K562 (cell line): Measurements from ENCODE around the gene PDE3A. TPM values are rescaled to one million over a fixed set of nuclear protein-coding genes. Genes with fewer than 3 reads are reported as not detected.
A peak's percentile ranks its signal among the peaks of the same experiment; 100 is the strongest.

Source experiments
- ATAC-seq: fragments of 200-7000 bp; cut with Tn5 transposase; 3 replicates; pipeline ENCODE4 v1.9.1; 2020; ENCODE audit warnings: moderate library complexity
- Bru-seq: library from RNA; stranded (reverse); fragments of 400-500 nt; gene quantifications from one replicate; lab custom pipeline; 2021; lab: Mats Ljungman, UMichigan
- BruChase-seq, 2 experiments: library from RNA; stranded (reverse); fragments of 400-500 nt; gene quantifications; one replicate each; lab custom pipeline; 2021; lab: Mats Ljungman, UMichigan
- BruUV-seq: library from RNA; stranded (reverse); fragments of 400-500 nt; replicated peaks from 2 replicates; lab custom pipeline; 2021; lab: Mats Ljungman, UMichigan
- CTCF ChIA-PET: fragments of 300-600 bp; formaldehyde crosslinking; extraction: SDS; loops from one replicate; lab custom pipeline; 2021; ENCODE audit warnings: low intra/inter-chr PET ratio; lab: Yijun Ruan, JAX
- POLR2A ChIA-PET: fragments of 300-600, 350-650 bp; sonication (Branson Sonifier 250); formaldehyde crosslinking; extraction: SDS; loops from one replicate; lab custom pipeline; 2021; ENCODE audit warnings: antibody characterized with exemption, inconsistent platforms; lab: Yijun Ruan, JAX
- DNase-seq, 4 experiments: peaks; one replicate each; pipeline versions ENCODE4 v3.0.0 to v3.0.0-alpha.2; 2011 to 2018; ENCODE audit warnings: low spot score in 3 of 4, mixed read lengths in 3 of 4; ENCODE audit errors: extremely low read depth in 1 of 4
- FAIRE-seq: peaks from 2 replicates; lab custom pipeline; 2011; peaks lifted over from hg19 to GRCh38; lab: Jason Lieb, UNC
- H2AFZ ChIP-seq: 2 replicates; pipeline ENCODE4 v1.6.0; 2011; ENCODE audit warnings: low read depth, low read length, control low read depth, inconsistent platforms
- H3K27ac ChIP-seq: fragments of 200-600 bp; 3 replicates; pipeline ENCODE4 v1.8.0; 2011; ENCODE audit warnings: low read depth, mild to moderate bottlenecking, control low read depth, inconsistent platforms, low read length, moderate library complexity, mixed read lengths; ENCODE audit errors: extremely low read depth
- H3K27me3 ChIP-seq, 2 experiments: fragments of 300-600 bp in 1 of 2; 2 replicates in 1 of 2; 3 replicates in 1 of 2; pipeline versions ENCODE4 v1.6.0 to v1.8.0; 2011; ENCODE audit warnings: inconsistent platforms in 2 of 2, low read length in 2 of 2, mild to moderate bottlenecking in 1 of 2, mixed read lengths in 1 of 2, moderate library complexity in 1 of 2; ENCODE audit not compliant: control insufficient read depth in 2 of 2, insufficient read depth in 2 of 2
- H3K36me3 ChIP-seq: fragments of 300-600 bp; 3 replicates; pipeline ENCODE4 v1.8.0; 2011; ENCODE audit warnings: mild to moderate bottlenecking, low read length, inconsistent platforms; ENCODE audit not compliant: control insufficient read depth, insufficient read depth
- H3K4me1 ChIP-seq, 2 experiments: fragments of 200-600 bp in 1 of 2; replicated peaks in 1 of 2; 2 replicates in 1 of 2; 3 replicates in 1 of 2; pipeline versions ENCODE4 v1.5.1 to v1.8.0; 2011; ENCODE audit warnings: inconsistent platforms in 2 of 2, low read length in 2 of 2, mild to moderate bottlenecking in 1 of 2, mixed read lengths in 1 of 2, moderate library complexity in 1 of 2; ENCODE audit not compliant: control insufficient read depth in 2 of 2, insufficient read depth in 2 of 2
- H3K4me2 ChIP-seq: 2 replicates; pipeline ENCODE4 v1.6.1; 2011; ENCODE audit warnings: low read length, control low read depth, inconsistent platforms, mixed read lengths; ENCODE audit not compliant: insufficient read depth
- H3K4me3 ChIP-seq: fragments of 200-600 bp; sonication (generic), shearing (Covaris generic); 2 replicates; pipeline ENCODE4 v1.5.1; 2016; ENCODE audit warnings: control low read depth, inconsistent platforms
- H3K79me2 ChIP-seq: fragments of 200-600 bp; 3 replicates; pipeline ENCODE4 v1.8.0; 2011; ENCODE audit warnings: low read length, inconsistent platforms; ENCODE audit not compliant: control insufficient read depth, insufficient read depth
- H3K9ac ChIP-seq, 2 experiments: 2 replicates each; pipeline versions ENCODE4 v1.6.0 to v1.6.1; 2011; ENCODE audit warnings: low read depth in 2 of 2, low read length in 2 of 2, control low read depth in 1 of 2, inconsistent platforms in 1 of 2, mild to moderate bottlenecking in 1 of 2, mixed read lengths in 1 of 2; ENCODE audit not compliant: insufficient read depth in 1 of 2
- H3K9me1 ChIP-seq: one replicate; pipeline ENCODE4 v1.6.0; 2011; ENCODE audit warnings: inconsistent platforms, mild to moderate bottlenecking, low read length, moderate library complexity; ENCODE audit not compliant: control insufficient read depth, insufficient read depth
- H3K9me3 ChIP-seq: replicated peaks from 2 replicates; pipeline ENCODE4 v1.5.1; 2011; ENCODE audit warnings: low read depth, low read length, inconsistent platforms; ENCODE audit not compliant: control insufficient read depth, insufficient read depth
- H4K20me1 ChIP-seq: replicated peaks from 2 replicates; pipeline ENCODE4 v1.6.1; 2011; ENCODE audit warnings: low read length, inconsistent platforms, mixed read lengths; ENCODE audit not compliant: control insufficient read depth, insufficient read depth
- ZBTB17 ChIP-seq: fragments of 450-650 bp; formaldehyde crosslinking; IDR thresholded peaks from 2 replicates; pipeline ENCODE4 v1.4.0; 2020; ENCODE audit warnings: mild to moderate bottlenecking
- ZNF143 ChIP-seq: sonication (generic); formaldehyde crosslinking; IDR thresholded peaks from 2 replicates; pipeline ENCODE4 v1.9.0; 2022; ENCODE audit warnings: mild to moderate bottlenecking, missing genetic modification reagents
- WGBS: fragments of 100-300 bp; shearing (Covaris generic); methylation state at CpG from one replicate; pipeline ENCODE4 v1.1.6; 2016; ENCODE audit warnings: low coverage, mixed read lengths; ENCODE audit not compliant: insufficient coverage; ENCODE audit errors: missing lambda C conversion rate; 5-methylcytosine and 5-hydroxymethylcytosine counted together
- in situ Hi-C: fragments of 300-500 bp; cut with MboI; formaldehyde crosslinking; loops from 4 replicates; pipeline ENCODE4 v1.15.0; 2018; ENCODE audit warnings: inconsistent platforms, mixed read lengths
- intact Hi-C: fragments of 100-400 bp; cut with micrococcal nuclease; formaldehyde crosslinking; loops from 2 replicates; pipeline ENCODE4 v1.14.2; 2022
- long read RNA-seq, 3 experiments: library from polyadenylated mRNA in 2 of 3; library from RNA in 1 of 3; unstranded in 2 of 3; stranded (forward) in 1 of 3; transcript quantifications; one replicate each; pipeline ENCODE4 v2.0.0, GENCODE V29; 2019 to 2022
- polyA minus RNA-seq, 3 experiments: library from RNA; depleted of rRNA, polyadenylated mRNA; stranded (reverse); fragments of >200 nt; gene quantifications; 2 replicates each; pipeline ENCODE4 v1.2.3, GENCODE V29; 2011
- polyA plus RNA-seq, 8 experiments: library from polyadenylated mRNA; depleted of rRNA in 4 of 8; stranded (reverse) in 5 of 8; unstranded in 3 of 8; fragments of >200 nt; fragmentation: Nextera tagmentation in 2 of 8; fragmentation: Illumina TruSeq in 1 of 8; extraction: Ambion mirVana in 2 of 8; extraction: Trizol in 1 of 8; gene quantifications; 2 replicates each; pipeline versions ENCODE4 v1.2.1 to v1.2.3, GENCODE V29; 2011 to 2014; ENCODE audit warnings: inconsistent platforms in 1 of 8, missing spikeins in 1 of 8
- total RNA-seq, 7 experiments: library from RNA; depleted of rRNA in 6 of 7; stranded (reverse); fragments of >200 nt in 6 of 7; fragmentation: Illumina TruSeq in 2 of 7; extraction: Trizol in 2 of 7; gene quantifications; 2 replicates each; pipeline versions ENCODE4 v1.2.1 to v1.2.3, GENCODE V29; 2011 to 2021; ENCODE audit warnings: low replicate concordance in 1 of 7
- TF ChIP-seq, protein P1 (sequence below): IDR thresholded peaks from 2 replicates; pipeline ENCODE4 v1.6.1; 2014; ENCODE audit warnings: antibody characterized with exemption

The PDE3A gene
- not detected in 2 replicates for total RNA-seq (2011; cell fraction: chromatin; rRNA removed; ENCODE audit: low replicate concordance)
- total RNA-seq (2011; cell fraction: nucleolus; rRNA removed) = not detected in 2 replicates
- total RNA-seq (2011; cell fraction: nucleoplasm; rRNA removed) = not detected in 2 replicates
- total RNA-seq (2014; rRNA removed) = not detected in 2 replicates
- total RNA-seq (2014; rRNA removed; fragmentation: Illumina TruSeq; extraction: Trizol) = not detected in 2 replicates
- total RNA-seq (2015; rRNA removed; fragmentation: Illumina TruSeq; extraction: Trizol) = not detected in 2 replicates
- 0.02 TPM in 2 replicates for total RNA-seq (2021)
- not detected in 2 replicates for polyA plus RNA-seq (2011; rRNA removed)
- not detected in 2 replicates for polyA plus RNA-seq (2011; cell fraction: cytosol; rRNA removed)
- not detected in 2 replicates for polyA plus RNA-seq (2011; cell fraction: nucleus; rRNA removed)
- not detected in 2 replicates for polyA plus RNA-seq (2012)
- not detected in 2 replicates for polyA plus RNA-seq (2014; fragmentation: Illumina TruSeq; extraction: Trizol)
- not detected for polyA plus RNA-seq (2014; fragmentation: Nextera tagmentation; extraction: Ambion mirVana)
- polyA plus RNA-seq (2014; rRNA removed) = not detected in 2 replicates
- polyA minus RNA-seq (2011; rRNA and poly(A)+ RNA removed) = not detected in 2 replicates
- polyA minus RNA-seq (2011; cell fraction: cytosol; rRNA and poly(A)+ RNA removed) = 0.48 and 0.55 TPM in 2 replicates
- polyA minus RNA-seq (2011; cell fraction: nucleus; rRNA and poly(A)+ RNA removed) = 0.11 and 0.13 TPM in 2 replicates
- percentile 4 among the genes with signal in this experiment for Bru-seq, nascent RNA
- percentile 4 among the genes with signal in this experiment for BruChase-seq, experiment 1, labeled RNA remaining after a 2-hour chase
- percentile 5 among the genes with signal in this experiment for BruChase-seq, experiment 2, labeled RNA remaining after a 6-hour chase
- long read RNA-seq, experiment 1, partial matches to known transcripts = 0 of 2 reads
- long read RNA-seq, experiment 1, other reads (novel, unspliced or antisense) = 2 of 2 reads
- long read RNA-seq, experiment 2, partial matches to known transcripts = 0 of 12 reads
- long read RNA-seq, experiment 2, other reads (novel, unspliced or antisense) = 12 of 12 reads
- long read RNA-seq, experiment 3 = 0 reads

DNA sequence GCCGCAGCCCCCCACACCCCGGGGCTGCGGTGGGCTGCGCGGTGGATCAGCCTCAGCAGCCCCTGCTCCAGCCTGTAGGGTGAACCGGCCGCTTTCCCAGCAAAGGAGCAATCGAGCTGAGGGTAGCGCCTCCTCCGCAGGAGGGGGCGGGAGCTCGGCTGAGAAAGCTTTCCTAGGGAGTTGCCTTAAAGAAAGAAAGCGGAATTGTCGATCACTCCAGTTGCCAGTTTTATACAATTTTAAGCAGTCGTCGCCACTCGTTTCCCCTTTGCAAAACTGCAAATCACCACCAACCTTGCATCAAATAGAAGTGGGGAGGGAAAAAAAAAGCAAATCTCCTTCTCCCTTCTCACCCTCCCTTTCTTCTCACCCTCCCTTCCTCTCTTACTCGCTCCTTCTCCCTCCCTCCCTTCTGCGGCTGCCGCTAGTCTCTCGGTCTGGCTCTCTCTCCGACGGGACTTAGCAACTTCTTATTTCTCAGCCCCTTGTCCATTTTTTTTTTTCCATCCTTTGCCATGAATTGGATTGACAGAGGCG lies at the start of gene PDE3A:
PDE3A (plus strand) TSS at position 424 of the 537 bp plus-strand sequence. CDS start 748 bp downstream, outside the sequence.
- intact Hi-C loops = no loop called here
- CTCF ChIA-PET = no interaction called here
- Histone ChIP-seq H4K20me1 (no peaks in the 10 kb centered on the region), H3K27ac (no peak within 1 kb of the TSS), H3K36me3 (no peaks in the 10 kb centered on the region)
- FAIRE-seq = no peak
- TF ChIP-seq ZBTB17 (CRISPR knock-in tag) (peak; percentile 60; the same call in 1 of the 2 replicates), ZNF143 (CRISPR knock-in tag) (no peak)
- TF ChIP-seq, protein P1, sequence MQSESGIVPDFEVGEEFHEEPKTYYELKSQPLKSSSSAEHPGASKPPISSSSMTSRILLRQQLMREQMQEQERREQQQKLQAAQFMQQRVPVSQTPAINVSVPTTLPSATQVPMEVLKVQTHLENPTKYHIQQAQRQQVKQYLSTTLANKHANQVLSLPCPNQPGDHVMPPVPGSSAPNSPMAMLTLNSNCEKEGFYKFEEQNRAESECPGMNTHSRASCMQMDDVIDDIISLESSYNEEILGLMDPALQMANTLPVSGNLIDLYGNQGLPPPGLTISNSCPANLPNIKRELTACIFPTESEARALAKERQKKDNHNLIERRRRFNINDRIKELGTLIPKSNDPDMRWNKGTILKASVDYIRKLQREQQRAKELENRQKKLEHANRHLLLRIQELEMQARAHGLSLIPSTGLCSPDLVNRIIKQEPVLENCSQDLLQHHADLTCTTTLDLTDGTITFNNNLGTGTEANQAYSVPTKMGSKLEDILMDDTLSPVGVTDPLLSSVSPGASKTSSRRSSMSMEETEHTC = no peak
- TF ChIP-seq, all 486 proteins: peak for 1
- Histone ChIP-seq H3K4me3 (no peak within 1 kb of the TSS), H3K4me2 (no peak within 1 kb of the TSS), H3K27me3 (no peaks in the 10 kb centered on the region), H3K9ac (no peak within 1 kb of the TSS), H2AFZ (no peak within 1 kb of the TSS), H3K9me1 (no peaks in the 10 kb centered on the region), H3K9me3 (no peaks in the 10 kb centered on the region), H3K79me2 (no peaks in the 10 kb centered on the region), H3K4me1 (no peaks in the 10 kb centered on the region)
- no peak for ATAC-seq
- WGBS = 7% methylated on average over 6 of the region's 24 CpGs
- BruUV-seq = no TSS peak
- POLR2A ChIA-PET = no interaction called here
- in situ Hi-C loops = no loop called here
- no peak for DNase-seq
